IPS-15b (cell line): Measurements from ENCODE around the gene DTNB.
"Not testable (repeated sequence)": the region's sequence is repeated elsewhere in the genome, so short reads cannot be mapped to it uniquely, and the experiment has no call there.

ENCODE experiments used
- H3K27me3 ChIP-seq: one replicate; pipeline ENCODE4 v1.6.1; 2013; ENCODE audit warnings: low read length; ENCODE audit not compliant: control insufficient read depth, insufficient read depth
- H3K36me3 ChIP-seq: one replicate; pipeline ENCODE4 v1.6.1; 2013; ENCODE audit warnings: low read length; ENCODE audit not compliant: control insufficient read depth, insufficient read depth
- H3K4me1 ChIP-seq: one replicate; pipeline ENCODE4 v1.6.1; 2013; ENCODE audit warnings: mild to moderate bottlenecking, low read length; ENCODE audit not compliant: control insufficient read depth, insufficient read depth
- H3K4me3 ChIP-seq: one replicate; pipeline ENCODE4 v1.5.1; 2013; ENCODE audit warnings: low read depth, low read length
- H3K9ac ChIP-seq: one replicate; pipeline ENCODE4 v1.6.1; 2013; ENCODE audit warnings: low read depth, mild to moderate bottlenecking, low read length
- H3K9me3 ChIP-seq: one replicate; pipeline ENCODE4 v1.6.1; 2013; ENCODE audit warnings: mild to moderate bottlenecking, low read length; ENCODE audit not compliant: control insufficient read depth, insufficient read depth

DTNB gene

DNA sequence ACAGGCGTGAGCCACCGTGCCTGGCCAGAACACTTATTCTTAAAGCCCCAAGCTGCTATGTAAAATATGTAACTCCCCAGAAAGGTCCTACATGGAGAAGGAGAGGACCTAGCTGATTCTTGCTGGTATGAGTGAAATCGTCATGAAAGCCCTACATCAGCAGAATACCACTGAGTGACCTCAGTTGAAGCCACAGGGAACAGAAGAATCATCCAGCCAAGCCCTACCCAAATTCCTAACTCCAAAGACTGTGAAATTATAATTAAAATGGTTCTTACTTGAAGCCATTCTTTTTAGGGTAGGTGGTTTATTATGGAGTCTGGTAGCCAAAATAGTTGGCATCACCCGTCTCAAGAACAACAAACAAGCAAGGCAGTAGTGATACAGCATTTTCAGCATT lies 4.5 kb upstream of the DTNB start:
- Histone ChIP-seq H3K4me3 (no peak overlapping the region), H3K27me3 (peaks cover 25% of the 10 kb centered on the region), H3K9me3 (no peaks in the 10 kb centered on the region), H3K36me3 (no peaks in the 10 kb centered on the region), H3K9ac (no peak overlapping the region), H3K4me1 (no peaks in the 10 kb centered on the region)

DNA sequence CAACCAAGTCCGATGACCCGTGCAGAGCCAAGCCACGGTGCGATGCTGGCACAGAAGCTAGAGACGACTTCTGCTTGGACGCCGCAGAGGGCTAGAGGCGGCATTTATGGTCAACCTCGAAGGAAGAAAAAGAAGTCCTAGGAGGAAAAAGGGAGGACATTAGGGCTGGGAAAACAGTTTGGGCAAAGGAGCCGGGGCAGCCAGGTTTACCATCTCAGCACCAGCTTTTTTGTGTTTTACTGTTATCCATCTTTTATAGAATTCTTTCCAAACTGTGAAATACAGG lies 643 bp upstream of the DTNB start:
- Histone ChIP-seq H3K9me3 (no peaks in the 10 kb centered on the region), H3K27me3 (peaks cover 25% of the 10 kb centered on the region), H3K4me3 (peak overlapping the region; percentile 57), H3K9ac (peak overlapping the region; percentile 9), H3K36me3 (no peaks in the 10 kb centered on the region), H3K4me1 (peaks cover 6% of the 10 kb centered on the region)

DNA sequence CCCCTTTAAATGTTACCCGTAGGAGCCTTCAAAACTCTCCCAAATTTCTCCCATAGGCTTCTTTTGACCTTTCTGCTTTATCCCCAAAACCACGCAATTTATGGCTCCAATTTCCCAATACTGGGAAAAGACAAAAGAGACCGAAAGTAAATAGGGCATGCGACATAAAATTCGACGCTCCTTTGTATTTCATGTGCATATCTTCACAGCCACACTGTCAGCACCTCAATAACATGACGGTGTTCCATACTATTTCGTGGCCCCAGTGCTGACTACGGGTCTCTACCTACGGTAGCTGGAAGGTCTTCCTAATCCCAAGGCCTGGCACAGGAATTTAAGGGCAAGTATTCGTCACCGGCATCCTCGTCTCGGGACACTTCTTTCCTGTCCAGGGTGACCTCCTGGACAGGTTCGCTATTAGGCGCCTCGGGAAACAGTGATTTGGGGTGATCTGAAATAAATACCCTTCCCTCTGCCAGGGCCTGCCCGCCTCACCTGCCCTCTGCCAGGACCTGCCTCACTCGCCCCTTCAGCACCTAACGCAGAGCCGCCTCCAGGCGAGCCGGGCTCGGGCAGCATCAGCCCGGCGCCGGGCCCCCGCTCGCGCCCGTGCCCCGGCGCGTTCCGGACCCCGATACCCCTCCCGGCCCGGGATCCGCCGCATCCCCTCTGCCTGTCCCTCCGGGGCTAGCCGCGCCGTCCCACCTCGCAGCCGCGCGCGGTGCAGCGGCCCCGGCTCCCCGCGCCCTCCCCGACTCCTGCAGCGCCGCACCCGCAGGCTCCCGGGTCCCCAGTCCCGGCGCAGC lies 680 bp downstream of the DTNB start:
- Histone ChIP-seq H3K9ac (peak overlapping the region; percentile 78), H3K36me3 (no peaks in the 10 kb centered on the region), H3K4me3 (peak overlapping the region; percentile 67), H3K27me3 (peaks cover 25% of the 10 kb centered on the region), H3K9me3 (no peaks in the 10 kb centered on the region), H3K4me1 (peaks cover 9% of the 10 kb centered on the region)

DNA sequence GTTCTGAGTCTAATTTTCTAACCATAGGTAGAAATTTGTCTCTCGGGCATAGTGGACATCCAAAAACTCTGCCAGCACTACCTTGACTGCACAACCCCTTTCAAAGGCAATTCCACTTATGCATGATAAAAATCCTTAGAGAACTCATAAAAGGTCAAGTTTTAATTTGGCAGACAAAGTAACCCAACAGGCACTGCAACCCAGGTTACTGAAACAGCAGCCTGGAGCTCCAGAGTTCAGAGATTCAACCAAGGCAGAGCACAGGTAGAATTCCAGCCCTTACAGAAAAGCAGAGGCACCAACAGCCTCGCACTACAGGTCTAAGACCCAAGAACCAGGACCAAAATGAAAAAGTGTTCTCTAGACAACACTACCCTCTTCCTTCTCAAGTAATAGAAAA lies 1.8 kb downstream of the DTNB start:
- Histone ChIP-seq H3K36me3 (no peaks in the 10 kb centered on the region), H3K9me3 (no peaks in the 10 kb centered on the region), H3K27me3 (peaks cover 25% of the 10 kb centered on the region), H3K9ac (no peak overlapping the region), H3K4me3 (peak overlapping the region; percentile 67), H3K4me1 (peaks cover 9% of the 10 kb centered on the region)

DNA sequence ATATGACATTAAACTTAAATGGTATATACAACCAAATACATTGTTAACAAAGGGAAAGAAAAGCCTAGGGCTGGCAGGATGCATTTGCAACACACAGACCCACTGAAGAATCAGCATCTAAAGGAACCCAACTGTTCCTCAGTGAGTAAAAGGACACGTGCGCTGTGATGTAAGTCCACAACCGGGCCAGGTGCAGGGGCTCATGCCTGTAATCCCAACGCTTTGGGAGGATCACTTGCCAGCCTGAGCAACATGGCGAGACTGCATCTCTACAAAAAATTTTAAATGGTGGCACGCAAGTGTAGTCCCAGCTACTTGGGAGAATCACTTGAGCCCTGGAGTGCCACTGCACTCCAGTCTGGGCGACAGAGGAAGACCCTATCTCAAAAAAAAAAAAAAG lies 3.9 kb downstream of the DTNB start:
- no peak overlapping the region for H3K4me3 ChIP-seq
- H3K27me3 ChIP-seq: peaks cover 7% of the 10 kb centered on the region
- no peak overlapping the region for H3K9ac ChIP-seq

DNA sequence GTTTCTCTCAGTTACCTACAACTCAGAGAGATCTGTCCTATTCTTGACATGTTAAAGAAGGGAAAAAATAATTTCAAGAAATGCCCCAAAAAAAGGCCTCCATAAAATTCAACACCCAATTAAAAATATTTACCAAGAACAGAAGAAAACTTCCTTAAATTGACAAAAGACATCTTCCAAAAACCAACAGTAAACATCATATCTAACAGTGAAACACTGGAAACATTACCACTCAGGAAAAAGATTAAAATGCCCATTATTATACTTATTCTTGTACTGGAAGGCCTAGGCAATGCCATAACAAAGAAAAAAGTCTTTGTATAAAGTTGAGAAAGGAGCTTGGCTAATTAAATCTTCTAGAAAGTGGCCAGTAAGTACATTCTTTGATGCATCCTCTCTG lies 7.2 kb downstream of the DTNB start:
- H3K36me3 ChIP-seq: no peaks in the 10 kb centered on the region
- no peaks in the 10 kb centered on the region for H3K9me3 ChIP-seq
- H3K4me3 ChIP-seq: no peak overlapping the region
- H3K4me1 ChIP-seq: peaks cover 10% of the 10 kb centered on the region
- H3K27me3 ChIP-seq: no peaks in the 10 kb centered on the region
- H3K9ac ChIP-seq: no peak overlapping the region

More for the DNA sequence above, 3.9 kb downstream of the DTNB start:
- no peaks in the 10 kb centered on the region for H3K36me3 ChIP-seq
- H3K9me3 ChIP-seq: no peaks in the 10 kb centered on the region
- H3K4me1 ChIP-seq: peaks cover 12% of the 10 kb centered on the region

DNA sequence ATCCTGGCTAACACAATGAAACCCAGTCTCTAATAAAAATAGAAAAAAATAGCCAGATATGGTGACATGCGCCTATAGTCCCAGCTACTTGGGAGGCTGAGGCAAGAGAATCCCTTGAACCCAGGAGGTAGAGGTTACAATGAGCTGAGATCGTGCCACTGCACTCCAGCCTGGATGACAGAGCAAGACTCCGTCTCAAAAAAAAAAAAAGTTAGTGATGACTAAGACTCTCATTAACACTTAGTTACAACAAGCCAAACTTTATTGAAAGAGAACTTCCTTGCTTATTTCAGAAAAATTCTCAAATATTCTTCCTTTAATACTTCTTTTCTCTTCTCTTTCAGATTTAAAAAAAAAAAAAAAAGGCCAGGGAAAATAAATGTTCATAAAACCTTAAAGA lies 7.9 kb downstream of the DTNB start:
- H3K36me3 ChIP-seq, H3K27me3 ChIP-seq, H3K4me3 ChIP-seq, H3K9me3 ChIP-seq, H3K9ac ChIP-seq, H3K4me1 ChIP-seq: not testable (repeated sequence)

DNA sequence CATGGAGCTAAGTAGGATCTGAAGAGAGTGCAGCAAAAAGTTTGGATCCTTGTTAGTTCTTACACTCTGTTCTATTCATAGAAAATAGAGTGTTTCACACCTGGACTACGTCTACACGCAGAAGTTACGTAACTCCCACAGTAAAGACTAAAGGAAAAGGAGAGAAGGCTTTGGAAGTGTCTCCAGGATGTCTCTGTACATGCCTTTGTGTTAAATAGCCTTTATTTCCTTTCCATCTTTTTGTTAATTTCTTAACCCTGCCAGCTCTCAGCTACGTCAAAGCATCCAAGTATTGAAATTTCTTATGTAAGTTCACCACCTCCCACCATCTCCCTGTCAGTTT lies 8.4 kb downstream of the DTNB start:
- H3K9ac ChIP-seq: no peak overlapping the region
- no peaks in the 10 kb centered on the region for H3K36me3 ChIP-seq

DNA sequence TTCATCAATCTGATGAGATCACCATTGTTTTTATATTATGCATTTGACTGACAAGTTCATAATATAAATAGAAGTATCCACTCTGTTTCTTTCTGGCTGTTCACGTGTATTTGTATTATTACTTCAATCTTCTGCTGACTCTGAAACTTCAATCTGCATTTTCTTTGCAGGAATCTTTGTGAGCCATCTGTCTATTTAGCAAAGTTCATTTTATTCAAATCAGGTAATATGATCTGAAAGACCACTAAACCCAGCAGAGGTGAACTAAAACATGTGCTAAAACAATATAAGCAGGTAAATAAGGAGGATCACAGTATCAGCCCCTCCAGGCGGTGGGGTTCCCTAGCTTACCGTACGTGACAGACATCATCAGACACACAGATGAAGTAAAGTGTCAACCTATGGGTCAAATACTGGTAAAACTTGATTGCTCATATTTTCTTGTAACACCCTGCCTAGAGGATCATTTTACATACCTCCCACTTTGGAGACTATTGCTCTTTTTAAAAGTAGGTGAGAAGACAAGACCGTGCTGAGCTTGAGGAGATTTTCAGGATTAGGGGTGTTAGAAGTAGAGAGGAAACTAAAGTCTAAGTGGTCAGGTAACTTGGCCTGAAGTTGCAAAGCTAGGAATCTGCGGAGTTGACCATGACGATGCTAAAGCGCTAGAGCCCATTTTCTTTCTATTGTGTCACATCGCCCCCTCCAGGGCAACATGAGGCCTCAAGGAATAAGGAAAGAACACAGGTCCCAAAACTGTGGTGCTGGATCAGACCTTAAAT lies 9.0 kb downstream of the DTNB start:
- Histone ChIP-seq H3K9me3 (no peaks in the 10 kb centered on the region), H3K4me3 (no peak overlapping the region), H3K9ac (no peak overlapping the region), H3K36me3 (no peaks in the 10 kb centered on the region), H3K27me3 (no peaks in the 10 kb centered on the region), H3K4me1 (peaks cover 10% of the 10 kb centered on the region)

More for the DNA sequence above, 8.4 kb downstream of the DTNB start:
- Histone ChIP-seq H3K4me3 (no peak overlapping the region), H3K9me3 (no peaks in the 10 kb centered on the region), H3K4me1 (peaks cover 10% of the 10 kb centered on the region), H3K27me3 (no peaks in the 10 kb centered on the region)

DNA sequence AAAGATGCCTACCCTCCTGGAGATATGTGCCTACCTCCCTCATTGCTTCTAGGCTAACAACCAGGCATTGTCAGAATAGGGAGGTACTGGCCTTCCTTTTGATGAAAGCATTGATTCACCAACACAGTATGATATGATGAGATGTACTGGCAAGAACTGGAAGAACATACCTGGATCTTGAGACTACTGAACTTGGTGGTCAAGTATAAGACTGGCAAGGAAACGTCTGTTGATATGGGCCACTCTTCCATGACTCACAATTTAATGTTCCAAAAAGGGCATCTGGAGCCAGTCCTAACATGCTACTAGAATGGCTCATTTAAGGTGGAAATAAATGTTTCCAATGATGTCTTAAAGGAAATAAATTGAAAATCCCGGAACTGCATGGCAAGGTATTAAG lies 18.1 kb downstream of the DTNB start:
- Histone ChIP-seq H3K9ac (no peak overlapping the region), H3K9me3 (no peaks in the 10 kb centered on the region), H3K36me3 (no peaks in the 10 kb centered on the region), H3K4me1 (no peaks in the 10 kb centered on the region), H3K27me3 (no peaks in the 10 kb centered on the region), H3K4me3 (no peak overlapping the region)

DNA sequence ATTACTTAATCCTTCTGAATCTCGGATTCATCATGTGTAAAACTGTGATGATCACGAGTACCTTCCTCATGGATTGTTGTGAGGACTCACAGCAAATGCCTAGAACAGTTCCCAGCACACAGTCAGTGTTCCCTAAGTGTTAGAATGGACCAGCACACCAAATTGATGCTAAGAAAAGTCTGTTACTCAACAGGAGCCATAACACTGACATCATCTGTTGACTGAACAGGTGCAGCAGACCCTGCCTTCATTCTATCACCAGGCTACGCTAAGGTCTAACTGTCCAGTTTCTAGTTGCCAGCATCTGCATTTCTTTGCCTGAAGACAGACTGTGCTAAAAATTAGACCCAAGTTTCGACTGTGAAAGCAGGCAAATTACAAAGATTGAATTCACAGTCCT lies 18.6 kb downstream of the DTNB start:
- Histone ChIP-seq H3K9ac (no peak overlapping the region), H3K27me3 (no peaks in the 10 kb centered on the region), H3K4me3 (no peak overlapping the region), H3K9me3 (no peaks in the 10 kb centered on the region), H3K4me1 (no peaks in the 10 kb centered on the region), H3K36me3 (peaks cover under 1% of the 10 kb centered on the region)

DNA sequence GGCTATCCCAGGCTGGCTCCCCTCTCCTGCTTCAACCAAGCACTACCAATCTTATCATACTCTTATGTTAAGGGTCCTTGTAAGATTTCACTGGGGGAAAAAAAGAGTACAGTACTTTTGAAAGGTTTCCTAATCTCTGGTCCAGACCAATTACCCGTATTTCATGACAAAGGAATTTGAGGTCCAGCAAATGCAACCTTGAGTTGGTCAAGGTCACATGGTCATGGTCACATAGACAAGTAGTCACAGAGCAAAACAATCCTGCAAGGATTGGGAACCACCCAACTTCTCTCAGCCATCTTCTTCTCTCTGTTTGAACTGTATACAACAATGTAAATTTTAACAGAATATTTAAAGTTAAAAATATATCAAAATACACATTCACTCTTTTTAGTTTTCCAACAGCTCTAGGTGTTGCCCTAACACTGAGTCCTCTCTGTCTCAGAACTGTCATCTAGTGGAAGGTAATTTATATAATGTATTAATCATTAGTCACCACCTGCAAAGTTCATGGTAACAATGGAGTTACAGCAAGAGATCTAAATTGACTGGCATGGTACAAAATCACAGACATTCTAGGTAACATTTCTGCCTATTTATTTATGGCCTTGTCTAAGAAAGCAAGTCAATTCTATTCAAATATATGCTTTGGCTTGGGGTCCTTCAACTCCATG lies 21.5 kb downstream of the DTNB start:
- H3K27me3 ChIP-seq: no peaks in the 10 kb centered on the region

More for the DNA sequence above, 21.5 kb downstream of the DTNB start:
- Histone ChIP-seq H3K36me3 (peaks cover 3% of the 10 kb centered on the region), H3K4me3 (no peak overlapping the region), H3K4me1 (no peaks in the 10 kb centered on the region), H3K9me3 (no peaks in the 10 kb centered on the region), H3K9ac (no peak overlapping the region)
